ENCODE results near the gene MT1F.
"Not testable (repeated sequence)": the region's sequence is repeated elsewhere in the genome, so short reads cannot be mapped to it uniquely, and the experiment has no call there.

Gene MT1F

GRCh38 chr16:56672761-56673536 is 15.2 kb downstream of the MT1F start:
- no peak for DNase-seq (ENCODE audit: low read depth in 3 of 3)

GRCh38 chr16:56673921-56674320 is 16.2 kb downstream of the MT1F start:
- DNase-seq (ENCODE audit: low read depth in 3 of 3), result no peak

- not testable (repeated sequence) for DNase-seq (ENCODE audit: low read depth in 3 of 3)
These were observed 16.8 kb downstream of the MT1F start for GRCh38 chr16:56674570-56674969.

GRCh38 chr16:56675685-56676210 is 18.0 kb downstream of the MT1F start:
- DNase-seq (ENCODE audit: low read depth in 3 of 3), result peak in 2 of 3 experiments; percentile 16 to 21

GRCh38 chr16:56677474-56677873 is 19.7 kb downstream of the MT1F start:
- DNase-seq (ENCODE audit: low read depth in 3 of 3), result no peak

DNA sequence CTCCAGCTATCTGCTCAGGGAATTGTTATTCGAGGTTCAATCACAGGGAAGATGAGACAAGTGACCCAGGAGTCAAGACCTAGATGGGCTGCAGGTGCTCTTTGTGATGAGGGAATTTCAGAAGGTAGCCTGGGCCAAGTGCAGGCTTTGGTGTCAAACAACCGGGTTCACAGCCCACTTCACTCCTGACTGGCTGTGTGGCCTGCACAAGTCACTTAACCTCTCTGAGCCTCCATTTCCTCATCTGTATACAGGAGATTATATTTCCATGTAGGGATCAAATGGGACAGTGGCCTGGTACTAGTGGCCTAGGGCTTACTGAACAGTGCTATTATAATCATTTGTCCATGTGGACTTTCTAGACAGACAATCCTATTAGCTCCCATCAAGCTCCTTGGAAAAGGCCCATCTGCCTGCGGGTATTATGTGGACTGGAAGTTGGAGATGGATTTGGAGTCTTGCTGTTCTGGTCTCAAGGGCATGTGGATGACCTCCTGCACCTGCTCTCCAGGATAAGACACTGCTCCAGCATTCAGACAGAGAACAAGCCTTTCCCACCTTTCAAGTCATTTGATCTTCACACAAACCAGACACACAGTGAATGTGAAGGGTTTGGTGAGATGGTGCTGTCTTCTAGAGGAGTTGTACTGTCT is 21.4 kb downstream of the MT1F start:
- DNase-seq (ENCODE audit: low read depth in 3 of 3), result no peak

- no peak for DNase-seq (ENCODE audit: low read depth in 3 of 3)
These were observed 22.1 kb downstream of the MT1F start for GRCh38 chr16:56679818-56680217.

DNA sequence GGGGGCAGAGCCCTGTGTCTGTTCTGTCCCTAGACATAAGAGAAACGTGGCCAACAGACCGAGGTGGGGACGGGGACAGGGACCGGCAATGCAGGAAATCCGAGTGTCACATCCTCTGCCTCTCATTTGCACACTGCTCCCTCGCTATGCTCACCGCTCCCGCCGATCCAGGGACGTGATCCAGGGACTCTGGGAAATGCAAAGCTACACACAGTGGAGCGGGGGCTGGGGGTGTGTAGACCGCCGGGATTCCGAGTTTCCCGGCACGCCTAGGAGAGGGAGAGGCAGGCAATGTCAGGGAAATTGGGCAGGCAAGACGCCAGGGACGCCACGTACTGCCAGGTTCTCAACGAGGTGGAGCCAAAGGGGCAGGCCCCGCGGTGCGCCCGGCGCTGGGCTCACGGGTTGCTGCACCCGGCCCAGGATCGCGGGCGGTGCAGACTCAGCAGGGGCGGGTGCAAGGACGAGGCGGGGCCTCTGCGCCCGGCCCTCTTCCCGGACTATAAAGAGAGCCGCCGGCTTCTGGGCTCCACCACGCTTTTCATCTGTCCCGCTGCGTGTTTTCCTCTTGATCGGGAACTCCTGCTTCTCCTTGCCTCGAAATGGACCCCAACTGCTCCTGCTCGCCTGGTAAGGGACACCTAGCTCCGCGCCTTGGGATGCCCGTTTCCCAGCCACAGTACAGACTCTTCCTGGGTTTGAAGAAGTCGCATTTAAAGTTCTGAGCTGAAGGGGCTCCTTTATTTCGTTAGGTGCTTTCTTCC is 24.4 kb downstream of the MT1F start, which contains the start of gene MT1X:
MT1X (plus strand) TSS at position 532 of the 764 bp plus-strand sequence; CDS start at position 603, 71 bp downstream.
- peak; percentile 75 to 81 (median 78) for DNase-seq (ENCODE audit: low read depth in 3 of 3)

- no peak for DNase-seq (ENCODE audit: low read depth in 3 of 3)
These were observed 25.1 kb downstream of the MT1F start for GRCh38 chr16:56682703-56683397.

GRCh38 chr16:56683424-56684172 is 25.8 kb downstream of the MT1F start:
- DNase-seq (ENCODE audit: low read depth in 3 of 3), result no peak

DNA sequence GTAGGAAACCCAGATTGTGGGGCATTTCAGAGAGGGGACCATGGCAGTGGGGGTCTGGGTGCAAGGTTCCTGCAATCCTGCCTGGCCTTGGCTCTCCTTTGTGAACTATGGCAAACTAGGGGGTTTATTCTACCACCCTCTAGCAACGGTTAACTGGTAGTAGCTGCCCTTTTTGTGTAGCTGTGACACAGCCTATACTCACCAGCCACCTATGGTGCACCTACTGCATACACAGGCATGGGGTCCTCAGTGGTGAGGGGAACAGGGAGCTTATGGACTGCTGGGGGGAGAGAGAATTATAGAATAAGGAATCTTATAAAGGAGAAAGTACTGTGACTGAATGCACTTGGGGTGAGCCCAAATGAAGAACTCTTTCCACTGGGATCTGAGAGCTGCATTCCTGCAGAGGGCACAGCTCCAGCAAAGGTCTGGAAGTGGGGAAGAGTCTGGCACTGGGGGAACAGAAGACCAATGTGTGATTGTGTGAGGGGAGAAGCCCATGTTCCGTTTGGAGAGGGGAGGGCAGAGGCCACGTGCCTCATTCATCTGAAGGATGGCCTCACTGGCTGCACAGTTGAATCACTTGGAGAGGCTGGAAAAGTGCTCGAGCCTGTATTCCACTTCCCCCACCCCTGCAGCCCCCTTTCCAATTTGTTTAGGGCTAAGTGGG is 26.6 kb downstream of the MT1F start:
- no peak for DNase-seq (ENCODE audit: low read depth in 3 of 3)

DNA sequence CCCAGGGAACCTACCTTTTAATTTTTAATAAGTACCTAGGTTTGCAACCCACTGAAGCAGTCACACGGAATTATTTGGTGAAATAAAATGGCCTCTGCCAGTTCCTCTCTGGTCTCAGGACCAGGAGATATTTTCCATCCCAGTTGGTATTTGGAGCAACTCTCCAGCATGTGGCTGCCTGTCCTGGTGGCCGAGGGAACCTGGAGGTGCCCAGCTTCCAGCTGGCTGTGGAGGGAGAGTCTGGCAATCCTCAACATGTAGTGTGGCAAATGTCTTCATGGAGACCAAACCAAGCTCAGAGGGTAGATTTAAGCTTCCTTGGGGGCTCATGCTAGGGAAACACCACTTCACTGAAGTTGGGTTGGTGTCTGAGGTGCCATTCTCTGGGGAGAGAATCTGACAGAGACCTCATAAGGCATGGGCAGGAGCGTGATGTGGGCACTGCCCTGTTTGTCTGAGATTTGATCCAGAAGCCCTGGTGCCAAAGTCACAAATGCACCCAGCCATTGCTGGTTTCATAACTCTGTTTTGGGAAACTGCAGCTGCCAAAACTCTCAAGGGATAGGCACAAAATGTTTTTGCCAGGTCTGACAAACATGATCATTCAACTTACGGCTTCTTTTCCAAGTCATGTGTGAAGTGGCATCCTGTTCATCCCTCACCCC is 27.3 kb downstream of the MT1F start:
- no peak for DNase-seq (ENCODE audit: low read depth in 3 of 3)

DNA sequence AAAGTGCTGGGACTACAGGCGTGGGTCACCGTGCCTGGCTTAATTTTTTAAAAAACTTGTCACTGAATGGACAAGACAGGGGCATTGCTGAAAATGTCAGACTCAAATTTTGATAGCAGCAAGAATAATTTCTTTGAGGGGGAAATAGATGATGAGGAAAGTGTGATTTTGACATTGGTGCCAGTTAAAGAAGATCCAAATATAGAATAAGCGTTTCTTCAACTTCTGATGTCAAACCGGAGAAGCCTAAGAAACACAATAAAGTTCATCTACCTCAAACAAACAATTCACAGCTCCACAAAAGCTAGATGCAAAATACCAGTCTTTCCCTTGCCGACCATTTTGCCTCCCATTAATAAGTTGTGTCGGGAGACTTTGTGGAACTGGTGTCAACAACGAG is 29.0 kb downstream of the MT1F start:
- no peak for DNase-seq (ENCODE audit: low read depth in 3 of 3)

- DNase-seq (ENCODE audit: low read depth in 3 of 3), result no peak
These were observed 31.0 kb downstream of the MT1F start for GRCh38 chr16:56688762-56689161.

GRCh38 chr16:56689171-56689570 is 31.4 kb downstream of the MT1F start:
- no peak for DNase-seq (ENCODE audit: low read depth in 3 of 3)

DNA sequence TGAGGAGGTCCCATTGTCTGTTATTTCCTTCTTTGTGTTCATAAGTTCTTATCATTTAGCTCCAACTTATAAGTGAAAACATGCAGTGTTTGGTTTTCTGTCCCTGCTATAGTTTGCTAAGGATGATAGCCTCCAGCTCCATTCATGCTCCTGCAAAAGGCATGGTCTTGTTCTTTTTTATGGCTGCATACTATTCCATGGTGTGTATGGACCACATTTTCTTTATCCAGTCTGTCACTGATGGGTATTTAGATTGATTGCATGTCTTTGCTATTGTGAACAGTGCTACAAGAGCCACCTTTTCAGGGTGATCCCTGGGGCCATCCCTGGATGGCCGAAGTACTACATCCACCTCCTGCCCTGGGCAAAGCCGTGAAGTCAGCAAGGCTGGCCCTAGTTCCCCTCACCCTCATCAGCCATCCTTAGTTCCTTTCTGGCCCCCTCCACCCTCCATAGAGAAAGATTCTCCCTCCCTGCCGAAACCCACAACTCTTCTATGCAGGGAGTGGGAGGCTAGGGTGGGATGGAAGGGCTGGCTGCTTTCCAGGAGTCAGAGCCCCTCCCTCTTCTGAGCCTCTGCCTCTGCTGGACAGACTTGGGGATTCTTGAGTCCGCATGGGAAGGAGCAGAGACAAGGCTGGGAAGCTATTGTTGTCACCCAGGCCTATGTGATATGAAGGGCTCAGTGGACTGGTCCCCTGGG is 32.8 kb downstream of the MT1F start:
- DNase-seq (ENCODE audit: low read depth in 3 of 3), result no peak

DNA sequence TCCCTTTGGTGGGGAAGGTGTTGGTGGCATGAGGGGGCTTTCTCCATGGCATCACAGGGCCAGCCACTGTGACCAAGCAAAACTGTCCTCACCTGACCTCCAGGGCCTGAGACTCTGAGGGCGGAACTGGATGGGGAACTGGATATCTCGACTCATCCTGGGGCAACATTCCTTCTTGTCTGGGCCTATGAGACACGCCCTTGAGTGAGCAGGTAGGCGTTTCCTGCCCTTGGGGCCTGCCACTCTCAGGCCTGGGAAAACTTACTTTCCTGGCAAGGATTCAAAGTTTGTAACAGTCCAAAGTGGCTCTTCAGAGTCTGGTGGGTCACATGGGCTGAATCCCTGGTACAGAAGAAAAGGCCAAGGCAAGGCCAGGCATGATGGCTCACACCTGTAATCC is 34.1 kb downstream of the MT1F start:
- no peak for DNase-seq (ENCODE audit: low read depth in 3 of 3)

DNA sequence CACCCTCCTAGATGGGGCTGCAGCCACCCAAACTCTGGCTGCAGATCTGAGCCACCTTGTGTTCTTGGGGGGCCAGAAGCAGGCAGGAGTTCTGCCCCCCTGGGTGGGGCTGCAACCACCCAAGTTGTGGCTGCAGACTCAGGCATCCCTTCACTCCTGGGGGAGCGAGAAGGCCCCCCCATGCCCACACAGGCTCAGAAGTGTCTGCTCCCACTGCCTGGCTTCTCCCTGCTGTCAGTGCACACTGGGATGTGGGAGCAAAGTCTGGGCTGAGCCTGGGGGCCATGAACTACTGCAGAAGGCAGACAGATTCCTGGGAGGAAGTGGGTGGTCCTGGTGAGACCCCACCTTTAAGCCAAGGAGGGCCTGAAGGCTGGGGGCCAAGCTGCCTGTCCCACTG is 37.5 kb downstream of the MT1F start:
- DNase-seq (ENCODE audit: low read depth in 3 of 3), result no peak
